IPS DF 19.7 (cell line): ENCODE results near the gene OR2AE1.

Experiments used
- DNase-seq: peaks from one replicate; pipeline ENCODE4 v3.0.0-alpha.2; 2013; ENCODE audit warnings: low read depth, low spot score

The OR2AE1 gene

DNA sequence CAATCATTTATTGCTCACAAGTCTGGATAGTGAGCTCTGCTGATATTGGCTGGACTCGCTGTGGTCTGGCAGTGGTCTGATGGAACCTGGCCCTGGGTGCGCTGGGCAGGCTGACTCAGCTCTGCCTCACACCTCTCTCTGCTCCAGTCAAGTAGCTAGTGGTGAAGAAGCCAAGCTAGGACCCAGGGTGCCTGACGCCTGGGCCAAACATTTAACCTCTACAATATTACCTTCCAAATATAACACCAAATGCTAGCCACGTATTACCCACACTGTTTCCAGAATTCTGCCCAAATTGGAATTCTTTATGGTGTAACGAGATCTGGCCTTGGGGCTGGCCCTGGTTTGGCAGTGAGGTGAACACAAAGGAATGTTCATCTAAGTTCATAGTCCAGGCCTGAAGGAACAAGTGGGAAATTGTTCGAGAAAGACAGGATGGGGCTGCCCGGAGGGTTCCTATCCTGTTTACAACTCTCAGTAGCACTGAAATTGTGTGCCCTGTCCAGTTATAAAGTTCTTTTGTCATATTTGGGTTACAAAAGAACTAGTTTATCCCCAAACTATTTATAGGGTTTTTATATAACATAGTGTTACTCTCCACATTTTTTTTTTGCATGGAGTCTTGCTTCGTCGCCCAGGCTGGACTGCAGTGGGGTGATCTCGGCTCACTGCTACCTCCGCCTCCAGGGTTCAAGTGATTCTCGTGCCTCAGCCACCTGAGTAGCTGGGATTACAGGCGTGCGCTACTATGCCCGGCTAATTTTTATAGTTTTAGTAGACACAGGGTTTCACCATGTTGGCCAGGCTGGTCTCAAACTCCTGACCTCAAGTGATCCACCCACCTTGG lies 16.3 kb downstream of the OR2AE1 start:
- no peak for DNase-seq

DNA sequence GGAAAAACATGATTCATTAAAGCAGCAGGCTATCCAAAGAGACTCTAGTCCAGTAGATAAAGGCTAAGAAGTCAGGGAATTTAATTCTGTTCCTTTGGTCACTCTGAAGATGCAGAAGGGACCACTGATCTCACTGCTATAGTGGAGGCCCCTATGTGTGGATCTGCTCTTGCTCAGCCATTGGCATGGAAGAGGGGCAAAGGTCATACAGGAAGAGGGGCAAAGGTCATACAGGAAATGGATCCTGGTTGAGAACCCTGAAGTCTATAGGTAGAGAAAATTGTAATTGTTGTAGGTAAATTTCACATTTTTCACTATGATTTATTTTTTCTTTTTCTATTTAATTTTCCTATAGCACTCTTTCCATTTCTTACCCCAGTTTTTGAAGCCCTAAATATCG lies 21.6 kb downstream of the OR2AE1 start:
- no peak for DNase-seq

DNA sequence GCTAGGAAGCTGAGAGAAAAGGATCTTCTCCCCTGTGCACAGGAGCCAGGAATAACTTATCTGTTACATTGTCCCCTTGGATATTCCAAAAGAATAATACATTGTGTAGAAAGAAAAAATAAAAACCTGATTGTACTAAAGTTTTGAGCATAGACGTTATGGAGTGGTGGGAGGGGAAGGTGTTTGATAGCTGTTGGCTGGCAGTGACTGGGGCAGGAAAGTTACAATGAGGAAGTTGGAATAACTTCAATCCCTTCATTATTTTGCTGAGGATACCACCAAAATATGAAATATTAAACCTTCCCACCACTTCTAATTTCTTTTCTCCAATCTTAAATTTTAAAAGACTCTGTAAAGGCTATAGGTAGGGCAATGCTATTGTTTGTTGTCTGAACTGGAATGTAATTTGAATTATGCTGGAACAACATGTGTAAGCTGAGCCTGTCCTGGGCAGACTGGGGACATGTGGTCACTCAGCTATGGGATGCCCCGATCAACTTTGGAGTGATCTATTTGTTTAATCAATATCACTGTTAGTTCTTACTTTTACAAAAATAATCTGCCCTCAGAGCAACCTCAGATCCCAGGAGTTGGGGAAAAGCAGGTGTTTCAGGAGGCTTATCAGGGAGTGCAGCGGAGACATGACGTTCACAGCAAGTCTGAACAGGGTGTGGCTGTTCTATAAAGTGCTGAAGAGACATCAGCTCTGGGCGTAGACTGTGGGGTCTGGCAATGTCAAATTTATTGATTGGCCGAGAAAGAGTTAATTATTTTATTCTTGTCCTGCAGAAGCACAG lies 28.2 kb downstream of the OR2AE1 start:
- DNase-seq, result no peak

DNA sequence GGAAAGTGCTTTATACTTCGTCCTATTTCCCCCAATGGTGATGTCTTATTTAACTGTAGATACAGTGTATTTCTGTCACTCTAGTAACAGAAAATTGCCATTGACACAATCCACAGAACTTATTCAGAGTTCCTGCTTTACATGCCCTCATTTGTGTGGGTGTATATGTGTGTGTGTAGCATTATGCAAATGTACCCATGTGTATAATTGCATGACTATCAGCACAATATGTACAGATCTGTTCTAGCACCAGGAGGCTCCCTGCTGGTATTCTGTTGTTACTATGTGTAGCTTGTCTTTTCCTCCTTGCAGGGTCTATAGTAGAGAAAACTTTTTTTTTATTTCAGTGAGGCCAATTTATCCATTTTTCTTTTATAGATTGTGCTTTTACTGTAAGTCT lies 32.5 kb downstream of the OR2AE1 start:
- no peak for DNase-seq

DNA sequence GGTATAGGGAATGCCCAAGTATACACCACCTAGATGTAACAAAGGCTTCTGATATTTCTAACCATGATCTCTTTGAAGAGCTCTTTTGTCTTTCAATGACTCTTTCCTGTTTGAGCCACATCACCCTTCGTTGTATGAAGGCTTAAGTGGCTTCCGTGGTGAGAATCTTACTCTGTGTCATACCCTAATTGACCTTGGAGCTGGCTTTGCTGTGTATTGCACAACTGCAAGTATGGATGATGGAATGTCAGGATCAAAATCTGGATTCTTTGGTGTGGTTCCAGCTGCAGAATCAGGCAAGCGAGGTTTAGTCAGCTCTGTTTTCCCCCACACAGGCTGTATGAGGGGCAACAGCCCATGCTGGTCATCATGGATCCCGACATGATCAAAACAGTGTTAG lies 33.0 kb downstream of the OR2AE1 start:
- DNase-seq, result no peak

DNA sequence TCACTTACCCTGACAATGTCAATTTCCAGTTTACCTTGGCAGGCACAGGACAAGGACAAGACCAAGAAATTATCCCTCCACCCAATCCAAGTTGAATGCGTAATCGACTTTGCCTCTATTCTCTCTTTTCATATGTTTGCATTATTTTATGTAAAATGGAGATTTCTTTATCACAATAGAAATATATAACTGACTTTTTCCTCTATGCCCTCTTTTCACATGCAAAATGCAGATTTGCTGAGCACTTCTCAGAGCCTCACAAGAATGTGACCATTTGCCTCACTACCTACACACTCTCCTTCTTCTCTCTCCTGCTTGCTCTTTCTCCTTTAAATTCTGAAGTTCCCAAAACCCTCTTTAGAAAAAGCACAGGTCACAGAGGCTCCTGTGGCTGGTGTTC lies 33.9 kb downstream of the OR2AE1 start:
- DNase-seq, result no peak

DNA sequence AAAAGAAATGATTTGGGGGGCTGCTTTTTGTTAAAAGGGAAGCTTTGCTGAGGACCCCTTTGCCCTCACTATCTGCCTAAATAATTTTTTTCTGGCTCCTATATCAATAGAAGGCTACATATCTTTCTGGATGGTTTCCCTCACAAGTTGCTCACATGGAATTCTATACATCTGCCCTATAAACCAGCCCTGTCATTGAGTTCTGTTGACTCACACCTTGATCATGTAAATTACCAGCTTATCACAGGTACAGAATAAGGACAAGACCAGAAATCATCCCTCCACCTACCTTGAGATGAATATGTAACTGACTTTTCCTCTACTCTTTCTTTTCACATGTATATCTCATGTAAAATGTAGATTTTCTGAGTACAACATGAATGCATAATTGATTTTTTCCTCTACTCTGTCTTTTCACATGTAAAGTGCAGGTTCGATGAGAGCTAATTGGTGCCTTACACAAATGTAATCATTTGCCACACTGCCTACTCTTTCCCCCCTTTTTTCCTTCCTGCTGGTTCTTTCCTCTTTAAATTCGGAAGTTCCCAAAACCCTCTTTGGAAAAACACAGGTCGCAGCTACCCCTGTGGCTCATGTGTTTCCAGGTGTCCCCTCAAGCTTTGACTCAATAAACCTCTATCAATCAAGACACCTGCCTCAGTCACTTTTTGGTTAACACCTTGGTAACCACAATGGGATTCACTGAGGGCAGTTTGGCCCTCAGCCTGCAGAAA lies 36.5 kb downstream of the OR2AE1 start:
- no peak for DNase-seq

DNA sequence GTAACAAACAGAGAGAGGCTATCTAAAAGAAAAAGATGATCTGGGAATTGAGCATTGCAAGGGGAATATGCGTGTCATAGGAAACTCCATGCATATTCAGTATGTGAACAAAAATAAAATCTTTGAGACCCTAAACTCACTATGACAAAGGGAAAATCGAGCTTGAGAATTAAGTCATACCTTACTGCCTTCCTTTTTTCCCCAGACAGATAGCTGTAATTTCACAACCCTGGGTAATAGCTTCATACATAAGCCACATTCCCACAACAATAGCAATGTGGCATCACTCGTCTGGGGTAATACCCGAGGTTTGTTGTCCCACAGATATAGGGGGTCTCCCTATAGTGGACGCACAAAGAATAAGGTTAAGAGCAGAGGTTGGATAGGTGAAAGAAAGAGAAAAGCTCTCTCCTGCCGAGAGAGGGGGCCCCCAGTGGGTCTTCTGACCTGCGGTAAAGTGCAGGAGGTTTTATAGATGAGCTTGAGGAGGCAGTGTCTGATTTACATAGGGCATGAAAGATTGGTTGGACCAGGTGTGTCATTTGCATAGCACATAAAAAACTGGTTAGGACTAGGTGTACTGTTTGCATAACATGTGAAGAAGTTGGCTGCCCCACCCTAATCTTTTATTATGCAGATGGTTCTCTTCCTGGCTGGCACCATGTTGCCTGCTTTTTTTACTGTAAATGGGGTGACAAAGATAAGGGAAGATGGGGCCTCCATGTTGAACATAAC lies 37.4 kb downstream of the OR2AE1 start:
- peak; percentile 28 for DNase-seq

DNA sequence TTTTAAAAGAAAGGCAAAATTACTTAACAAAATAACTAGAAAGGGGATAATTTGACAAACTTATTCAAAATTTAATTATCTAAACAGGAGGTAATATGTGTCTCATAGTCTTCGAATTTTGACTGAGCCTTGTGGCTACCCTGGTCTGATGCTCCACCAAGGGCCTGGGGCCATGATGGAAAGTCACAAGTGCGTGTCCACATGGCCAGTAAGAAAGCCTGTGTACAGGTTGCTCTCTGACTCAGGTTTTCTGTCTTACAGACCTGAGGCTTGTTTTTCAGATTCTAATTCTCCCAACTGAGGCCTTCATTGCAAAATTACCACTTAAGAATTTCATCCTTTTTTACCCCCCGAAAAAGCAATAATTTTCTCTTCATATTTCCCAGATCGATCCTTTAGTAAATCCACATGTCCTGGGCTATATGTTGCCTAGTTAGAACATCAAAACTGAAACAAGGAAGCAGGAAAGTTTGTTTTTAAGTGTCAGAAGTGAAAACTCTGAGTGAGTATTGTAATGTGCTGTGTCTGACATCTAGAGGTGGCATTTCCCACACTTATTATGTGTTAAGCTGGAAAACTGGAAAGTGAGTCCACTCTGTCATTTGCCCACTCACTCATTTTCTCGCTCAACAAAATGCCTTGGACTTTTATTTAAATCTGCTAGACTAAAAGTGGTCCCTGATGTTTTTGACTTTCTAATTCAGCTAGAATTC lies 39.0 kb downstream of the OR2AE1 start:
- DNase-seq, result no peak

DNA sequence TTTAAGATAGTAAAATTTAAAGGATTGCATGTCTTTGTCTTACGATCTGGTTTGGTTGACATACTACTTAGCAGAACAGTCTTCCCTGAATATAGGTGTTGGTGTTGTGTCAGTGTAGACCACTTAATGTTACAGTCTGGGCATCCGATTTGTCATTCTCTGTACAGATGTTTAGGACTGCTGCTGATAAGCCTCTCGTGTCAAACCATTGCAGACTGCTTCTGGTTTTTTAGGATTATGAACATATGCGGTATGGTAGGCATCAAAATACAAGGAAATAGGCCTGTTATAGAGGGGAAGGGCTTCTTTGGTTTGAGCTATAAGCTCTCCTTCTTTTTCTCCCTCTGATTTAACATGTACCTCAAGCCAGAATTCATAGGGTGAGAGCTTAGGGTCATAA lies 41.6 kb downstream of the OR2AE1 start:
- no peak for DNase-seq

DNA sequence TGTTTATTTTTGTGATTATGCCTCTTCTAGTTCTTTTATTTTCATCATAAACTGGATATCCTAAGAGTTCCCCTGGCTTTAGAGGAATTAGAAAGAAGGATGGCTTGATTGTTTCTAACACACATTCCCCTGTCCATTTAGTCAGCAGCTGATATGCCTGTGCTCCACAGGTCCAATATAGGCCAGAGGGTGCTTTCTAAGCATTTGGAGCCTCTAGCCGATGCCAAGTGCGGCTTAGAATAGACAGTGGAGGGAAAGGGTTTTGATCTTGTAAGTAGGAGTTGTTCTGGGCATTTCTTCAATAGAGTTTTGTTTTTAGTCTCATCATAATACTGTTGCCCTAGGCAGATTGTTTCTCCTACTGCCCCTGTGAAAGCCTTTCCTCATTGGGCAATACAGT lies 42.5 kb downstream of the OR2AE1 start:
- DNase-seq, result no peak

DNA sequence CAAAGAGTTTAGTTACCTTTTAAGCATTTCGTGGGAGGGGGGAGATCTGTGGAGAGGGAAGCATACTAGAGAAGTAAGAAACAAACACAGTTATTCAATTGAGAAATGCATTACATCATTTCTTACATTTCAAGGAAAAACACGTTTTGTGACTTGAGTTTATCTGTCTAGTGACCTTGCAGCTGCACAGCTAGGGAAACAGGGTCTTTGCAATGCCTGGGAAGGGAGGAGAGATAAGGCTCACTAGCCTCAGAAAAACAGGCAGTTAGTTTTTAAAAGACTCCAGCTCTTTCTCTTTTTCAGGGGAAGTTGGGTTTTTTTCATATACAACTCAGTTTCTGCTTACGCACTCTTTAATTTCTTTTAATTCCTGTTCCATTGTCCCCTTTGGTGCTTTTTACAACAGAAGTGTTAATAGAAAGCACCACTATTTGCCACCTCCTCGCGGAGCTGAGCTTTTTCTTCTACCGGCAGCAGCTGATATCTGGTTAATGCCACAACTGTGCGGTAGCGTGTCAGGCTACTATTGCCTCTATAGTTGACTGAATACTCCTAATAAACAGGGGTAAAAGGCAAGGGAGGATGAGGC lies 43.5 kb downstream of the OR2AE1 start:
- DNase-seq, result no peak

DNA sequence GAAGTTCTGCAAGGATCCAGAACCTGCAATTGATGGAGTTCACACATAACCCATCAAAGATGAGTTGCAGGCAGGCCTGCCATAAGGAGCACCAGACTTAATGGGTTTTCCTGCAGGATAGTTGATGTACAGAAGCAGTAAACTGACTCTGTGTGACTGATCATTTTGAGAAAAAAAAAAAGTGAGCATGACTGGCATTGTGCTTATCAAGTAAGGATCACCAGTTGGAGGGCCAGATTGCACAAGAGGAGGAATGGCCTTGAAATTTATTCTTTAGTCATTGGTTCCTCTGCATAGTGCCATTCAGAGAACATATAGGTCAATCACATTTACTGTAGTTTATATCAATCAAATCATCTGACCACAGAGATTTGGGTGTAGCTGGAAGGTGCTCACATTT lies 45.2 kb downstream of the OR2AE1 start:
- no peak for DNase-seq

DNA sequence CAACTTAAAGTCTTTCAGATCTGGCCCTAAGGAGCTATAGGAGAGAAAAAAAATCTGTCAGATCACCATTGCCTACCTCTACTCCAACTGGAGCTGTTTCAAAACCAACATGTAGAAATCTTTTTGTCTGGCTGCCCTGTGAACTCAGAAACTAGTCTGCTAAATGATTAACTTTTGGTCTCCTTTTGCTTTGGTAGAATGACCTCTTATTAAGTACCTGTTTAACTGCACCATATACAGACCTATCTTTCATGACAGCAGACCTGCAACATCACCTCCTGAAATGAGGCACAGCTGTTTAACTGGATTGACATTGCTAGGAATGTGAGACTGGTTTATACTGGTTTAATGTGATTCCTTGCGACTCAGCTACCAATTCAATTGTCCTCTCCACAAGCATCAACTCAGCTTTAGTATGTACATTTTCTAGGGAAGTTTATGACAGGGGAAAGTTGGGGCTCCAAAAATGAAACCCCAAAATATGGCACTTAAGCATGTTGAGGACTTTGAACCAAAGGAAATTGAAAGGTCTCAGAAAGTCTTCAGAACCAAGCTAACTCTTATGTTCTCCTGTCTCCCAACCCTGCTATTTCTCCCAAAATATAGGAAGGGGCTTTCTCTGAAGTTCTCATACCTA lies 47.2 kb downstream of the OR2AE1 start:
- no peak for DNase-seq

DNA sequence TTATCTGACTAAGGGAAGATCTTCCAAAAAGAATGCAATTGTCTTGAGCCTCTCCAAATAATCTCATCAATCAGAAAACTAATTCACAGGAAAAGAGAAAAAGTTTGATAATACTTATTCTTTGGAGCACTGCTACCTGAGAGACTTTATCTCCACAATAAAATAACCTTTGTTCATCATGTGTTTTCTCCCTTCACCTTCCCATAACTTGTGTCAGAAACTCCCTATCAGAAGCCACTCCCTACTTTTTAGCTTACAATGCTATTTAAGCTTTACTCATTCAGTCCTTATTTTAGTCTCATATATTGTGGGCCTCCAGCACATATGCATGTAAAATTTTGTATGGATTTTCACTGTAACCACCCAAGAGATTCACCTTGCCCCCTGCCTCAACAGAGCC lies 48.0 kb downstream of the OR2AE1 start:
- DNase-seq, result no peak

DNA sequence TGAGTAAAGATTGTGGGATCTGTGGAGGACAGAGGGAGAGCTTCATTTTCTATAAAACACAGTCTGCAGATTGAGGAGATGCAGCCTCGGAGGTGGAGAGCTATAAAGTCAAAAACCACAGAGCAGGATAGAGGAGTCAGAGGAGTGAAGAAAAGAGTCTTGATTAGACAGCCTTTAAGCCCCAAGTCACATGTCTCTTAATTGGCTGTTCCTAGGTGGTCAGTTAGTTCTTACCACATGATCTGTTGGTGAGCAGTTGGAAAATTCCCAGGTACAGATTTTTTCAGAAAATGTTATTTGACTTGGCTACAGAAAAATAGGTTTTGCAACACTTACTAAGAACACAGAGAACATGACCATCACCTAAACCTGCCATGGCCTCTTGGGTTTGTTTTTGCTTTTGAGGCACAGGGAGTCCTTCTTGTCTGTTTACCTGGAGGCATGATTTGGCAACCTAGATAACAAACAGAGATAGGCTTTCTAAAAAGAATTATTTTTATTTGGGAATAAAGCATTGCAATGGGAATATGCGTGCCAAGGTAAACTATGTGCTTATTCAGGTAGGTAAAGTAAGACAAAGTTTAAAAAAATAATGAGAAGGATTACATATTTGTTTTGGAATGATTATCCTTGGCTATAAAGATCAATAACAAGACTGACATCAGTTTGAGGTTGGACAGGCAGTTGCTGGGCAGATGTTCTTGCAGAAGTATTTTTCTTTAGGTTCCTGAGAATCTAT lies 49.6 kb downstream of the OR2AE1 start:
- no peak for DNase-seq
